ENCODE results near the gene GAREM1.

GRCh38 chr18:32482117-32482516 lies 11.4 kb upstream of the GAREM1 start:
- no peak for TF ChIP-seq EZH2 (IDR thresholded peaks at IDR 0.05)
- no peak for TF ChIP-seq CTCF (IDR thresholded peaks at IDR 0.05)

Data from neural progenitor cell (in vitro differentiated cells).